Psoas muscle (tissue), 8 donors: ENCODE data around the gene SPTBN2. TPM values are rescaled to one million over a fixed set of nuclear protein-coding genes. Genes with fewer than 3 reads are reported as not detected.

Source experiments
- ATAC-seq, 4 donors: fragments of 200-7000 bp; cut with Tn5 transposase; one replicate each; pipeline ENCODE4 v1.9.1; 2020; ENCODE audit warnings: moderate library complexity in 3 of 4, mild to moderate bottlenecking in 2 of 4
- DNase-seq, 2 donors: peaks; one replicate each; pipeline ENCODE4 v3.0.0-alpha.2; 2020
- H3K27ac ChIP-seq: fragments of 200-600 bp; one replicate; pipeline ENCODE4 v1.8.0; 2022
- H3K27me3 ChIP-seq, 3 donors: fragments of 200-600 bp in 1 of 3; one replicate each; pipeline versions ENCODE4 v1.6.1 to v1.8.0; 2013 to 2022; ENCODE audit warnings: low read length in 2 of 3, mild to moderate bottlenecking in 2 of 3, moderate library complexity in 1 of 3; ENCODE audit not compliant: insufficient read depth in 3 of 3
- H3K36me3 ChIP-seq, 2 donors: fragments of 200-600 bp in 1 of 2; one replicate each; pipeline versions ENCODE4 v1.6.1 to v1.8.0; 2013 to 2022; ENCODE audit warnings: low read depth in 1 of 2, mild to moderate bottlenecking in 1 of 2, moderate library complexity in 1 of 2; ENCODE audit not compliant: insufficient read depth in 1 of 2
- H3K4me1 ChIP-seq: fragments of 200-600 bp; one replicate; pipeline ENCODE4 v1.8.0; 2022
- H3K4me3 ChIP-seq: fragments of 200-600 bp; one replicate; pipeline ENCODE4 v1.8.0; 2022; ENCODE audit warnings: mild to moderate bottlenecking
- H3K9me3 ChIP-seq: fragments of 200-600 bp; one replicate; pipeline ENCODE4 v1.8.0; 2022
- CTCF ChIP-seq: fragments of 200-600 bp; IDR thresholded peaks from one replicate; pipeline ENCODE4 v1.8.0; 2022; ENCODE audit warnings: antibody characterized with exemption
- WGBS, 3 donors: extraction: QIAGEN DNeasy Blood & Tissue Kit; methylation state at CpG; one replicate each; pipeline versions ENCODE4 v1.1.6 to v1.1.7; 2013; 5-methylcytosine and 5-hydroxymethylcytosine counted together
- intact Hi-C, 2 donors: fragments of 100-400 bp; cut with DNase I; formaldehyde crosslinking; loops; one replicate each; pipeline versions ENCODE4 v1.11.0 to v1.14.2; 2022
- polyA plus RNA-seq, 3 donors: library from polyadenylated mRNA; stranded (reverse); fragments of 200-250 nt; gene quantifications; one replicate each; pipeline ENCODE4 v1.2.3, GENCODE V29; 2013
- total RNA-seq, 4 donors: library from RNA; stranded (reverse); fragmentation: NEBNext Ultra II Directional in 2 of 4; extraction: Animal tissue kit (Norgen Biotek cat#: 25700) in 2 of 4; gene quantifications; one replicate each; pipeline versions ENCODE4 v1.2.1 to v1.2.4, GENCODE V29; 2021 to 2023
- donor health status: healthy with polysubstance abuse.
- donor health status: DM: no; HTN: no; CAD: no; lungs with moderate emphysema.
- donor health status: Bipolar disorder and iron deficiency.
- donor health status: healthy.
- donor health status: DM: yes; HTN: yes; CAD: no.
- donor health status: DM: no; HTN: no; CAD: no.
- donor health status: DM: no; HTN: no; CAD: no.
- donor health status: DM: yes; HTN: yes; CAD: no.

The SPTBN2 gene
- total and polyA plus RNA-seq, 7 donors: 0.08 to 1.4 (median 0.43) TPM; not detected in 1

- H3K4me1 ChIP-seq: no peaks in the 10 kb centered on the region
- peaks cover 0 to 30% (median 2%) of the 10 kb centered on the region in 3 donors for H3K27me3 ChIP-seq
- H3K36me3 ChIP-seq: no peaks in the 10 kb centered on the region
- intact Hi-C loops: no loop called here
- 75 to 86% (median 79%) methylated on average over 8 of the region's 8 CpGs for WGBS, 3 donors
- H3K9me3 ChIP-seq: no peaks in the 10 kb centered on the region
- no peak for TF ChIP-seq CTCF
- DNase-seq (no peak), ATAC-seq (no peak)
- no peak overlapping the region for H3K4me3 ChIP-seq
- H3K27ac ChIP-seq: no peak overlapping the region
These were observed 9.7 kb downstream of the SPTBN2 start for GRCh38 chr11:66719111-66719872.

- Histone ChIP-seq H3K4me1 (no peaks in the 10 kb centered on the region), H3K27me3 (peaks cover 0 to 30% (median 2%) of the 10 kb centered on the region in 3 donors), H3K36me3 (no peaks in the 10 kb centered on the region), H3K4me3 (no peak overlapping the region), H3K27ac (no peak overlapping the region), H3K9me3 (no peaks in the 10 kb centered on the region)
- ATAC-seq (no peak), DNase-seq (peak in 1 of 2 donors; percentile 42)
- 46 to 57% (median 52%) methylated on average over 24 to 26 of the region's 26 CpGs for WGBS, 3 donors
- TF ChIP-seq CTCF: no peak
- intact Hi-C loops: no loop called here
These were observed 10.6 kb downstream of the SPTBN2 start for GRCh38 chr11:66718320-66718971.

- H3K4me1 ChIP-seq: no peaks in the 10 kb centered on the region
- intact Hi-C loops: no loop called here
- ATAC-seq: no peak
These were observed 11.1 kb downstream of the SPTBN2 start for GRCh38 chr11:66717925-66718319.

GRCh38 chr11:66716996-66717395 lies 12.0 kb downstream of the SPTBN2 start:
- H3K4me1 ChIP-seq: no peaks in the 10 kb centered on the region
- H3K9me3 ChIP-seq: no peaks in the 10 kb centered on the region
- no peak overlapping the region for H3K27ac ChIP-seq
- no peak for TF ChIP-seq CTCF
- ATAC-seq: no peak
- no peaks in the 10 kb centered on the region for H3K36me3 ChIP-seq
- intact Hi-C loops: no loop called here
- H3K4me3 ChIP-seq: no peak overlapping the region
- 83 to 84% (median 83%) methylated on average over 3 of the region's 3 CpGs for WGBS, 3 donors
- peaks cover 0 to 30% (median 2%) of the 10 kb centered on the region in 3 donors for H3K27me3 ChIP-seq
- DNase-seq: no peak

More at GRCh38 chr11:66717925-66718319, 11.1 kb downstream of the SPTBN2 start:
- DNase-seq: peak in 1 of 2 donors; percentile 26
- H3K9me3 ChIP-seq: no peaks in the 10 kb centered on the region
- H3K4me3 ChIP-seq: no peak overlapping the region
- TF ChIP-seq CTCF: no peak
- H3K27me3 ChIP-seq: peaks cover 0 to 30% (median 2%) of the 10 kb centered on the region in 3 donors
- 69 to 81% (median 69%) methylated on average over 14 of the region's 14 CpGs for WGBS, 3 donors
- no peaks in the 10 kb centered on the region for H3K36me3 ChIP-seq
- H3K27ac ChIP-seq: no peak overlapping the region
